Progenitor cell of endocrine pancreas (in vitro differentiated cells): ENCODE measurements around the gene PTPRD. TPM values are rescaled to one million over a fixed set of nuclear protein-coding genes. Genes with fewer than 3 reads are reported as not detected.
"Not testable (repeated sequence)": the region's sequence is repeated elsewhere in the genome, so short reads cannot be mapped to it uniquely, and the experiment has no call there.

Source experiments
- DNase-seq: peaks from one replicate; pipeline ENCODE4 v3.0.0; 2021; ENCODE audit warnings: low spot score; ENCODE audit not compliant: unreplicated experiment
- H3K27ac Mint-ChIP-seq: 2 replicates; pipeline ENCODE4 v1.8.0; 2021; ENCODE audit warnings: mild to moderate bottlenecking, moderate library complexity, mixed read lengths
- H3K27me3 Mint-ChIP-seq: 2 replicates; pipeline ENCODE4 v1.8.0; 2021; ENCODE audit warnings: mixed read lengths
- H3K36me3 Mint-ChIP-seq: 2 replicates; pipeline ENCODE4 v1.8.0; 2022; ENCODE audit warnings: mixed read lengths; ENCODE audit not compliant: insufficient read depth
- H3K4me1 Mint-ChIP-seq: 2 replicates; pipeline ENCODE4 v1.8.0; 2021; ENCODE audit warnings: low read depth, mixed read lengths
- H3K4me3 Mint-ChIP-seq: 2 replicates; pipeline ENCODE4 v1.8.0; 2021; ENCODE audit warnings: low read depth, mild to moderate bottlenecking, moderate library complexity, mixed read lengths
- H3K9me3 Mint-ChIP-seq: 2 replicates; pipeline ENCODE4 v1.8.0; 2021; ENCODE audit warnings: low read depth, mixed read lengths
- CTCF ChIP-seq: fragments of 200-600 bp; sonication (generic); IDR thresholded peaks from one replicate; pipeline ENCODE4 v1.5.0; 2021; ENCODE audit warnings: antibody characterized with exemption, mild to moderate bottlenecking; ENCODE audit not compliant: unreplicated experiment
- total RNA-seq: library from RNA; stranded (reverse); gene quantifications from 2 replicates; pipeline ENCODE4 v1.2.1, GENCODE V29; 2021

Gene PTPRD
- total RNA-seq, 1 donor from 2014 or later: 124 TPM

GRCh38 chr9:10523164-10523563, 89.6 kb downstream of the PTPRD start:
- no peak overlapping the region for H3K27ac Mint-ChIP-seq
- no peak for DNase-seq
- H3K4me1 Mint-ChIP-seq: peaks cover 21% of the 10 kb centered on the region
- no peak for TF ChIP-seq CTCF
- H3K4me3 Mint-ChIP-seq: no peak overlapping the region
- H3K36me3 Mint-ChIP-seq: no peaks in the 10 kb centered on the region
- peaks cover 26% of the 10 kb centered on the region for H3K27me3 Mint-ChIP-seq
- H3K9me3 Mint-ChIP-seq: peaks cover 3% of the 10 kb centered on the region

DNA sequence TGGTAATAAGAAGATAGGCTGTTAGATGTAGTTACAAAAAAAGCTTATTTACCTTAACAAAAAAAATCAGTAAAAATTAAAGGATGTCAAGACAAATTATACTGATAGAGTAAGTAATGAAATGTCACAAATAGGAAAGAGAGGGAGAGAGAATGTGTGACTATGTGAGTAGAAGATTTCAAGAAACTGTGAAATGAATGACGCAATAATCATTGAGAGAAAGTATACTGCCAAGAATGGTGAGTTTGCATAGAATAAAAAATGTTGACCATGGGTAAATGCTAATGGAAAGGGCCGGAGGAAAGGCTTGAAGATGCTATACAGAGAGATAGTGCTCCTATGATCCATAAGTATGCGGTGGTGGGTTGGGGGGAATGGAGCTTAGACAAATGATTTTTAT, 100.7 kb downstream of the PTPRD start:
- H3K27ac Mint-ChIP-seq: no peak overlapping the region
- H3K4me1 Mint-ChIP-seq: no peaks in the 10 kb centered on the region
- peaks cover 8% of the 10 kb centered on the region for H3K9me3 Mint-ChIP-seq
- H3K4me3 Mint-ChIP-seq: no peak overlapping the region
- no peaks in the 10 kb centered on the region for H3K27me3 Mint-ChIP-seq
- no peak for TF ChIP-seq CTCF
- DNase-seq: no peak
- H3K36me3 Mint-ChIP-seq: no peaks in the 10 kb centered on the region

GRCh38 chr9:10488937-10489336, 123.9 kb downstream of the PTPRD start:
- TF ChIP-seq CTCF: no peak
- Mint-ChIP-seq H3K4me3 (no peak overlapping the region), H3K27me3 (no peaks in the 10 kb centered on the region), H3K27ac (no peak overlapping the region), H3K36me3 (peaks cover 2% of the 10 kb centered on the region), H3K4me1 (no peaks in the 10 kb centered on the region), H3K9me3 (peaks cover 16% of the 10 kb centered on the region)
- no peak for DNase-seq

DNA sequence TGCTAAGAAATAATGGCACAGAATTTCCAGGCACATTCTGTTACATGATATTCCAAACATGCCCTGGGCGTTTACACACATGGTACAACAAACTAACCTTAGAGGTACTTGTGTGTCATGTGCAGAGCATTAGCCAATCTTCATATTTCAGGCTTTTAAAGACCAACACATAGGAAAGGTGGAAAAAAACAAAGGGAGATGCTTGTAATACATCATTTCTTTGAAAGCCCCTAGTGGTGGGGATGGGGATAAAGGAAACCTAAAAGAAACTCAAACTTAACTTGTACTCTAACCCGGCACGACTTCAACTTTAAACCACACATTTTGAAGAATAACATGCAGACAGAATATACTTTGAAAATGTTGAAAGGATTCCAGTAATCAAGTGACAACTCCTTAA, 133.6 kb downstream of the PTPRD start:
- Mint-ChIP-seq H3K9me3 (peaks cover 20% of the 10 kb centered on the region), H3K4me1 (no peaks in the 10 kb centered on the region), H3K36me3 (no peaks in the 10 kb centered on the region), H3K4me3 (no peak overlapping the region), H3K27me3 (no peaks in the 10 kb centered on the region), H3K27ac (no peak overlapping the region)
- DNase-seq: no peak
- peak; percentile 64 for TF ChIP-seq CTCF

- not testable (repeated sequence) for DNase-seq, H3K36me3 Mint-ChIP-seq
Measured at GRCh38 chr9:10449201-10449617, 163.6 kb downstream of the PTPRD start.

DNA sequence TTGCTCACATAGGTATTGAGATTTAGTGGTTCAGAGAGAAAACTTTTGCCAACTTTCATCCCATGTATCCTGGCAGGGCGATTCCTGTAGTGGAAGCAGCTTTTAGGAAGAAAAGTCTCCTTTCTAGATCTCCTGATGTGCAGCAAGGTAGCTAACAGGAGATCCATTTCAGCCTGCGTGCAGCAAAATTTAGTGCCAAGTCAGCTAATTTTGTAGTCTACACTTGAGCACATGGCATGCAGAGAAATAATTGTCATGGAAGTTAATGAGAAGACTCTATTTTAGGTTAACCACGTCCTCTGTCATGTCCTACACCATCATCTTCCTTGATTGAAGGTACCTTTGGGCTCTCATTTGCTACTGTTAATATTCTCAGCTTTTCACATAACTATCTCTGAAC, 165.8 kb downstream of the PTPRD start:
- DNase-seq: no peak
- no peak overlapping the region for H3K4me3 Mint-ChIP-seq
- no peak for TF ChIP-seq CTCF
- peaks cover under 1% of the 10 kb centered on the region for H3K9me3 Mint-ChIP-seq
- H3K27me3 Mint-ChIP-seq: no peaks in the 10 kb centered on the region
- no peak overlapping the region for H3K27ac Mint-ChIP-seq
- H3K36me3 Mint-ChIP-seq: no peaks in the 10 kb centered on the region
- no peaks in the 10 kb centered on the region for H3K4me1 Mint-ChIP-seq

More at GRCh38 chr9:10449201-10449617, 163.6 kb downstream of the PTPRD start:
- not testable (repeated sequence) for H3K27ac Mint-ChIP-seq, H3K27me3 Mint-ChIP-seq, H3K4me3 Mint-ChIP-seq, H3K4me1 Mint-ChIP-seq
- peaks cover 15% of the 10 kb centered on the region for H3K9me3 Mint-ChIP-seq
